ENCODE data around the gene PRKCZ.
"Not testable (repeated sequence)": the region's sequence is repeated elsewhere in the genome, so short reads cannot be mapped to it uniquely, and the experiment has no call there.

The PRKCZ gene

GRCh38 chr1:2108877-2109580, 58.8 kb downstream of the PRKCZ start:
- Histone ChIP-seq H3K9me3 (ENCODE audit: control insufficient read depth, insufficient read depth, low read length) (no peaks in the 10 kb centered on the region), H3K36me3 (ENCODE audit: control insufficient read depth, insufficient read depth, low read length) (peaks cover 3% of the 10 kb centered on the region; the same call in 1 of the 2 replicates)
- WGBS (ENCODE audit: insufficient coverage, insufficient read length) = no CpG with 5 or more reads among the region's 28 CpGs

DNA sequence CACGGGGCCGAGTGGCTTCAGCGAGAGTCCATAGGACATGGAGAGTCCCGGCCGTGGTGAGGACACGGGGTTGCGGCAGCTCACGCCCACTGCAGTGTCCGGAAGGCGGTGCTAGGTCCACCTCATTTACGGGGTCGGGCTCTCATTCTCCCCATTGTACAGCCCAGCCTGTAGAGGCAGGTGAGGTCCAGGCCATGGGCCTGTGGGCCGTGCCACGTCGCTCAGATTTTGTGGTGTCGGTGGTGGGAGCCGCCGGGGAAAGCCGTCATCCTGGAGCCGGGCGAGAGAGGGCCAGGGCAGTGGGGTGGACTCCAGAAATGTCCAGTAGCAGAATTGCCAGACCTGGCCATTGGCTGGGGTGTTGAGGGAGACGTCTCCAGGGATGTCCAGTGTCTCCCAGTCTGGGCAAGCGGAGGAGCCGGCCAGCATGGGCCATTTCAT, 59.4 kb downstream of the PRKCZ start:
- H3K4me1 ChIP-seq (ENCODE audit: control insufficient read depth, insufficient read depth, low read length) = peaks cover 3% of the 10 kb centered on the region; the same call in 1 of the 2 replicates
- no CpG with 5 or more reads among the region's 24 CpGs for WGBS (ENCODE audit: insufficient coverage, insufficient read length)
- no peak for DNase-seq (ENCODE audit: low read depth, low spot score)

More at GRCh38 chr1:2108877-2109580, 58.8 kb downstream of the PRKCZ start:
- Histone ChIP-seq H3K4me1 (ENCODE audit: control insufficient read depth, insufficient read depth, low read length) (peaks cover 3% of the 10 kb centered on the region; the same call in 1 of the 2 replicates), H3K27ac (ENCODE audit: low read length) (no peak overlapping the region), H3K4me3 (ENCODE audit: low read length) (no peak overlapping the region), H3K27me3 (ENCODE audit: control insufficient read depth, insufficient read depth, low read length) (no peaks in the 10 kb centered on the region)
- no peak for DNase-seq (ENCODE audit: low read depth, low spot score)

DNA sequence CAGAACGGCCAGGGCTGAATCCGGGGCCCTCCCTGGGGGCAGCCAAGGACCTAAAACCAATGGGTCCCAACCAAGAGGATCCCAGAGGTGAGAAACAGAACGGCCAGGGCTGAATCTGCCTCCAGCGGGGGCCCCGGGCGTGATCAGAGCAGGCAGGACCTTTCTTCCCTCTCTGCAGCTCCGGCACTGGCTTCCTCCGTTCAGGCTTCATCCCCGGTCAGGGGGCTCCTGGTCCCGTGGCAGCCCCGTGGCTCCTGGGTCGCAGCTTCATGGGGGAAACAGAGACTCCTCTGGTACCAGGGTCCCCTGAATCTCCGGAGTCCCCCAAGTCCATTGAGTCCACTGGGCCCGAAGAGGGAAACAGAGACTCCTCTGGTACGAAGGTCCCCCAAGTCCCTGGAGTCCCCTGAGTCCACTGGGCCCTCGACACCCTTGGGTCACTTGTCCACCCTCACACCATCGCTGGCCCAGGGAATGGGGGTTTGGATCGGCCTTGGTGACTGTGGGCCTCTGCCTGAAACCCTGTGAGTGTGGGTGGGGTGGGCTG, 60.1 kb downstream of the PRKCZ start:
- WGBS (ENCODE audit: insufficient coverage, insufficient read length) = no CpG with 5 or more reads among the region's 18 CpGs
- H3K27me3 ChIP-seq (ENCODE audit: control insufficient read depth, insufficient read depth, low read length) = no peaks in the 10 kb centered on the region

More for the DNA sequence above, 59.4 kb downstream of the PRKCZ start:
- Histone ChIP-seq H3K4me3 (ENCODE audit: low read length) (no peak overlapping the region), H3K9me3 (ENCODE audit: control insufficient read depth, insufficient read depth, low read length) (no peaks in the 10 kb centered on the region), H3K27ac (ENCODE audit: low read length) (no peak overlapping the region), H3K27me3 (ENCODE audit: control insufficient read depth, insufficient read depth, low read length) (no peaks in the 10 kb centered on the region), H3K36me3 (ENCODE audit: control insufficient read depth, insufficient read depth, low read length) (peaks cover 3% of the 10 kb centered on the region; the same call in 1 of the 2 replicates)

GRCh38 chr1:2110738-2111673, 60.8 kb downstream of the PRKCZ start:
- H3K36me3 ChIP-seq (ENCODE audit: control insufficient read depth, insufficient read depth, low read length) = peaks cover 3% of the 10 kb centered on the region; the same call in 1 of the 2 replicates
- no CpG with 5 or more reads among the region's 28 CpGs for WGBS (ENCODE audit: insufficient coverage, insufficient read length)
- no peaks in the 10 kb centered on the region for H3K27me3 ChIP-seq (ENCODE audit: control insufficient read depth, insufficient read depth, low read length)
- H3K4me1 ChIP-seq (ENCODE audit: control insufficient read depth, insufficient read depth, low read length) = peaks cover 9% of the 10 kb centered on the region
- H3K27ac ChIP-seq (ENCODE audit: low read length) = no peak overlapping the region
- H3K9me3 ChIP-seq (ENCODE audit: control insufficient read depth, insufficient read depth, low read length) = no peaks in the 10 kb centered on the region
- no peak overlapping the region for H3K4me3 ChIP-seq (ENCODE audit: low read length)
- no peak for DNase-seq (ENCODE audit: low read depth, low spot score)

More for the DNA sequence above, 60.1 kb downstream of the PRKCZ start:
- no peak for DNase-seq (ENCODE audit: low read depth, low spot score)
- Histone ChIP-seq H3K4me1 (ENCODE audit: control insufficient read depth, insufficient read depth, low read length) (peaks cover 8% of the 10 kb centered on the region), H3K4me3 (ENCODE audit: low read length) (no peak overlapping the region), H3K36me3 (ENCODE audit: control insufficient read depth, insufficient read depth, low read length) (peaks cover 3% of the 10 kb centered on the region; the same call in 1 of the 2 replicates), H3K27ac (ENCODE audit: low read length) (no peak overlapping the region), H3K9me3 (ENCODE audit: control insufficient read depth, insufficient read depth, low read length) (no peaks in the 10 kb centered on the region)

- DNase-seq (ENCODE audit: low read depth, low spot score) = no peak
- Histone ChIP-seq H3K27me3 (ENCODE audit: control insufficient read depth, insufficient read depth, low read length) (no peaks in the 10 kb centered on the region), H3K36me3 (ENCODE audit: control insufficient read depth, insufficient read depth, low read length) (peaks cover 3% of the 10 kb centered on the region; the same call in 1 of the 2 replicates), H3K9me3 (ENCODE audit: control insufficient read depth, insufficient read depth, low read length) (no peaks in the 10 kb centered on the region), H3K4me3 (ENCODE audit: low read length) (no peak overlapping the region), H3K4me1 (ENCODE audit: control insufficient read depth, insufficient read depth, low read length) (peaks cover 9% of the 10 kb centered on the region), H3K27ac (ENCODE audit: low read length) (no peak overlapping the region)
- WGBS (ENCODE audit: insufficient coverage, insufficient read length) = no CpG with 5 or more reads among the region's 15 CpGs
Measured at GRCh38 chr1:2111674-2112035, 61.4 kb downstream of the PRKCZ start.

- WGBS (ENCODE audit: insufficient coverage, insufficient read length) = no CpG with 5 or more reads among the region's 17 CpGs
- Histone ChIP-seq H3K4me3 (ENCODE audit: low read length) (no peak overlapping the region), H3K36me3 (ENCODE audit: control insufficient read depth, insufficient read depth, low read length) (no peaks in the 10 kb centered on the region), H3K27me3 (ENCODE audit: control insufficient read depth, insufficient read depth, low read length) (no peaks in the 10 kb centered on the region), H3K9me3 (ENCODE audit: control insufficient read depth, insufficient read depth, low read length) (no peaks in the 10 kb centered on the region), H3K27ac (ENCODE audit: low read length) (no peak overlapping the region), H3K4me1 (ENCODE audit: control insufficient read depth, insufficient read depth, low read length) (peaks cover 9% of the 10 kb centered on the region)
- DNase-seq (ENCODE audit: low read depth, low spot score) = no peak
Measured at GRCh38 chr1:2112280-2112701, 62.1 kb downstream of the PRKCZ start.

- H3K27ac ChIP-seq (ENCODE audit: low read length) = no peak overlapping the region
- H3K9me3 ChIP-seq (ENCODE audit: control insufficient read depth, insufficient read depth, low read length) = no peaks in the 10 kb centered on the region
- no peak overlapping the region for H3K4me3 ChIP-seq (ENCODE audit: low read length)
- no peaks in the 10 kb centered on the region for H3K36me3 ChIP-seq (ENCODE audit: control insufficient read depth, insufficient read depth, low read length)
- peaks cover 6% of the 10 kb centered on the region for H3K4me1 ChIP-seq (ENCODE audit: control insufficient read depth, insufficient read depth, low read length)
- no peak for DNase-seq (ENCODE audit: low read depth, low spot score)
- H3K27me3 ChIP-seq (ENCODE audit: control insufficient read depth, insufficient read depth, low read length) = no peaks in the 10 kb centered on the region
- WGBS (ENCODE audit: insufficient coverage, insufficient read length) = no CpG with 5 or more reads among the region's 15 CpGs
Measured at GRCh38 chr1:2113620-2114135, 63.5 kb downstream of the PRKCZ start.

GRCh38 chr1:2114635-2115007, 64.4 kb downstream of the PRKCZ start:
- not testable (repeated sequence) for H3K36me3 ChIP-seq (ENCODE audit: control insufficient read depth, insufficient read depth, low read length); H3K4me3 ChIP-seq (ENCODE audit: low read length); H3K27ac ChIP-seq (ENCODE audit: low read length); H3K4me1 ChIP-seq (ENCODE audit: control insufficient read depth, insufficient read depth, low read length); H3K27me3 ChIP-seq (ENCODE audit: control insufficient read depth, insufficient read depth, low read length); DNase-seq (ENCODE audit: low read depth, low spot score); H3K9me3 ChIP-seq (ENCODE audit: control insufficient read depth, insufficient read depth, low read length)
- no CpG with 5 or more reads among the region's 14 CpGs for WGBS (ENCODE audit: insufficient coverage, insufficient read length)

GRCh38 chr1:2115008-2115641, 64.9 kb downstream of the PRKCZ start:
- DNase-seq (ENCODE audit: low read depth, low spot score) = no peak
- WGBS (ENCODE audit: insufficient coverage, insufficient read length) = no CpG with 5 or more reads among the region's 33 CpGs
- peaks cover 6% of the 10 kb centered on the region for H3K4me1 ChIP-seq (ENCODE audit: control insufficient read depth, insufficient read depth, low read length)

More at GRCh38 chr1:2115008-2115641, 64.9 kb downstream of the PRKCZ start:
- Histone ChIP-seq H3K27ac (ENCODE audit: low read length) (no peak overlapping the region), H3K4me3 (ENCODE audit: low read length) (no peak overlapping the region), H3K27me3 (ENCODE audit: control insufficient read depth, insufficient read depth, low read length) (no peaks in the 10 kb centered on the region), H3K36me3 (ENCODE audit: control insufficient read depth, insufficient read depth, low read length) (no peaks in the 10 kb centered on the region), H3K9me3 (ENCODE audit: control insufficient read depth, insufficient read depth, low read length) (no peaks in the 10 kb centered on the region)
